NT2/D1 (cell line): Measurements from ENCODE around the gene SOX11.

Source experiments
- DNase-seq: peaks from one replicate; pipeline ENCODE4 v3.0.0-alpha.2; 2011; ENCODE audit warnings: low read depth, low spot score
- H3K27me3 ChIP-seq: 2 replicates; pipeline ENCODE4 v1.6.0; 2011; ENCODE audit warnings: mild to moderate bottlenecking; ENCODE audit not compliant: insufficient read length, insufficient read depth
- H3K36me3 ChIP-seq: 2 replicates; pipeline ENCODE4 v1.6.1; 2011; ENCODE audit warnings: mild to moderate bottlenecking, low read length, mixed read lengths; ENCODE audit not compliant: insufficient read depth, insufficient read length
- H3K4me1 ChIP-seq: 2 replicates; pipeline ENCODE4 v1.5.1; 2011; ENCODE audit not compliant: insufficient read depth, insufficient read length
- H3K4me3 ChIP-seq: 2 replicates; pipeline ENCODE4 v1.5.1; 2011; ENCODE audit warnings: low read depth; ENCODE audit not compliant: insufficient read length
- H3K9ac ChIP-seq: 2 replicates; pipeline ENCODE4 v1.6.0; 2011; ENCODE audit warnings: low read depth; ENCODE audit not compliant: insufficient read length
- H3K9me3 ChIP-seq: 2 replicates; pipeline ENCODE4 v1.5.1; 2011; ENCODE audit warnings: mild to moderate bottlenecking, low read length; ENCODE audit not compliant: insufficient read depth
- SUZ12 ChIP-seq: IDR thresholded peaks from 2 replicates; pipeline ENCODE4 v1.6.1; 2011; ENCODE audit not compliant: insufficient read length, insufficient read depth; ENCODE audit errors: extremely low read depth
- YY1 ChIP-seq: IDR thresholded peaks from 2 replicates; pipeline ENCODE4 v1.6.1; 2011; ENCODE audit not compliant: insufficient read length, insufficient read depth
- ZNF274 ChIP-seq: IDR thresholded peaks from 2 replicates; pipeline ENCODE4 v1.6.1; 2011; ENCODE audit warnings: mild to moderate bottlenecking, low read depth, low read length

The SOX11 gene

DNA sequence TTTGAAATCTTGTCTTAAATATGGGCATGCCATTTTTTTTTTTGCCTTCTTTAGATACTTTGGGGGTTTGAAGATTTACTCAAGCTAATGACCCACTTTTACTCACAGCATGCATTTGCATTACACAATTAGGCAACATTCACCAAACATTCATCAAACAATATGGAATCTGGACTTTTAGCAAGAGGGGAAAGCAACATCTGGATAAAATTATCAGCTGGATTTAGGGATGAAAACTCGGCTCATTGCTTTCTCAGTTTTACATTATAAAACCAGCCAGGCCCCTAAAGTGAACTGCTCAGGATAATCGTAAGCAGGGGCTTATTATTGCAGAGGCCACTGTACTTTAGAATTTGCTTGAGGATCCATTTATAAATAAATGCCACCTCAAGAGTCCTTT lies 44.7 kb downstream of the SOX11 start:
- Histone ChIP-seq H3K27me3 (no peaks in the 10 kb centered on the region), H3K9me3 (no peaks in the 10 kb centered on the region), H3K4me3 (no peak overlapping the region), H3K9ac (no peak overlapping the region), H3K36me3 (no peaks in the 10 kb centered on the region), H3K4me1 (no peaks in the 10 kb centered on the region)
- DNase-seq = no peak
- TF ChIP-seq ZNF274 (no peak), YY1 (no peak), SUZ12 (no peak)

DNA sequence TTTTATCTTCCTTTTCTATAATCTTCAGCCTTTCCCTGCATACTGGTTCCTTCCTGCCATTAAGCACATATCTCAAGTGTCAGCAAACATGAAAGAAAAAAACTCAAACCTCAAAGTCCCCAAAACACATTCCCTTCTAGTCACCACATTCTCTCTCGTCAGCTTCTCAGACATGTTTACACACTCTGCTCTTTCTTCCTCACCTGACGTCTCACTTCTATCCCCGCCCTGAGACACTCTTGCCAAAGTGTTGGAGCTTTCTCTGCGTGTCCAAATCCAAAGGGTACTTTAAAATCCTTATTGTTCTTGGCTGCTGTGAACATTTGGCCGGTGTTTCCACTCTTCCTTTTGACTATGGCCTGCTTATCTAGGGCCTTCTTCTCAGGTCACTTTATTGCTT lies 47.9 kb downstream of the SOX11 start:
- no peaks in the 10 kb centered on the region for H3K36me3 ChIP-seq
- TF ChIP-seq SUZ12 (no peak), ZNF274 (no peak), YY1 (no peak)
- DNase-seq = no peak
- H3K4me3 ChIP-seq = no peak overlapping the region
- H3K4me1 ChIP-seq = peaks cover 2% of the 10 kb centered on the region
- H3K9ac ChIP-seq = no peak overlapping the region
- H3K9me3 ChIP-seq = no peaks in the 10 kb centered on the region
- H3K27me3 ChIP-seq = no peaks in the 10 kb centered on the region

- no peaks in the 10 kb centered on the region for H3K36me3 ChIP-seq
- DNase-seq = no peak
- peaks cover 2% of the 10 kb centered on the region for H3K4me1 ChIP-seq
- H3K4me3 ChIP-seq = no peak overlapping the region
- H3K27me3 ChIP-seq = no peaks in the 10 kb centered on the region
- no peak overlapping the region for H3K9ac ChIP-seq
- no peak for TF ChIP-seq ZNF274
- TF ChIP-seq YY1 = no peak
- TF ChIP-seq SUZ12 = no peak
- H3K9me3 ChIP-seq = no peaks in the 10 kb centered on the region
Observed at GRCh38 chr2:5740817-5741216, 48.6 kb downstream of the SOX11 start.

DNA sequence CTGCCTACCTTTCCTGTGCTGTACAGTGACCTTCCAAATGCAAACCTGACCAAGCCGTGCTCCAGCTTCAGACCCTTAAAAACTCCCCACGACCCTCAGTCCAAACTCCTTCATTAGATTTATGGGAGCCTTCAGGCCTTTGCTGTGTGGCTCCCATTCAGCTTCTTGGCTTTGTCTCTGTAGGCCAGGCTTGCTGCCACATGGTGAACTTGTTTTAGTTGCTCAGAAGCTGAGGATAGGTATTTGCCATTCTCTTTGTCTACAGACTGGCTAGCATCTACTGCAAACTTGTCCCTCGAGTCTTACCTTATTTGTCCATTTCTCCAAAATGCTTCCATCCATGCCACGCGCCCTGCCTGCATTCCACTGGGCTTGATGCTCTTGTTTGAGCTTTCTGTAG lies 49.1 kb downstream of the SOX11 start:
- TF ChIP-seq YY1 = no peak
- no peak for TF ChIP-seq SUZ12
- no peak for TF ChIP-seq ZNF274
- Histone ChIP-seq H3K27me3 (no peaks in the 10 kb centered on the region), H3K36me3 (no peaks in the 10 kb centered on the region), H3K4me1 (peaks cover 2% of the 10 kb centered on the region), H3K9me3 (no peaks in the 10 kb centered on the region), H3K4me3 (no peak overlapping the region), H3K9ac (no peak overlapping the region)
- no peak for DNase-seq

GRCh38 chr2:5742126-5742525 lies 49.9 kb downstream of the SOX11 start:
- Histone ChIP-seq H3K4me1 (peaks cover 2% of the 10 kb centered on the region), H3K9me3 (no peaks in the 10 kb centered on the region), H3K27me3 (no peaks in the 10 kb centered on the region), H3K4me3 (no peak overlapping the region), H3K9ac (no peak overlapping the region), H3K36me3 (no peaks in the 10 kb centered on the region)
- DNase-seq = no peak
- TF ChIP-seq ZNF274 = no peak
- no peak for TF ChIP-seq YY1
- no peak for TF ChIP-seq SUZ12

GRCh38 chr2:5748391-5748790 lies 56.2 kb downstream of the SOX11 start:
- Histone ChIP-seq H3K27me3 (no peaks in the 10 kb centered on the region), H3K4me1 (peaks cover 2% of the 10 kb centered on the region), H3K4me3 (no peak overlapping the region), H3K9ac (no peak overlapping the region), H3K9me3 (0 out of 2 replicates have a peak, but pooled peaks cover 5% of the 10 kb centered on the region), H3K36me3 (no peaks in the 10 kb centered on the region)
- no peak for DNase-seq
- TF ChIP-seq YY1 = no peak
- no peak for TF ChIP-seq SUZ12
- TF ChIP-seq ZNF274 = no peak

DNA sequence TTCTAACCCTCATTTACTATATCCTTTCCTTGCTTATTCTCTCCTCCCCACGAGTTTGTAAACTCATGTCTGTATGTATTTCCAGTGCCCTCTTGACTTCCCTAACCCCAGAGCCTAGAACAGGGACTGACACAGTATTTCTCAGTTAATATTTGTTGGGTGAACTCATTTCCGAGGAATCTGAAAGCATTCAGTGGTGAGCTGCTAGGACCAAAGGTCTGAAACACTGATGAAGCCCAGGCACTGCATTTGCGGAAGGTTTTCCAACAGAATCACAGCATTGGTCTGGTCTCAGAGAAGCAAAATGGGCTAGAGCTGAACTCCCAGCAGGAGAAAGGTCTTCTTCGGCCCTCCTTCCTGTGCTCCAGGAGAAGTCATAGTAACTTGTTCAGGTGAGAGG lies 56.8 kb downstream of the SOX11 start:
- DNase-seq = no peak
- no peaks in the 10 kb centered on the region for H3K27me3 ChIP-seq
- no peak overlapping the region for H3K9ac ChIP-seq
- H3K4me3 ChIP-seq = no peak overlapping the region
- H3K9me3 ChIP-seq = 0 out of 2 replicates have a peak, but pooled peaks cover 5% of the 10 kb centered on the region
- H3K36me3 ChIP-seq = no peaks in the 10 kb centered on the region
- peaks cover under 1% of the 10 kb centered on the region for H3K4me1 ChIP-seq
- TF ChIP-seq YY1 = no peak
- no peak for TF ChIP-seq SUZ12
- no peak for TF ChIP-seq ZNF274

DNA sequence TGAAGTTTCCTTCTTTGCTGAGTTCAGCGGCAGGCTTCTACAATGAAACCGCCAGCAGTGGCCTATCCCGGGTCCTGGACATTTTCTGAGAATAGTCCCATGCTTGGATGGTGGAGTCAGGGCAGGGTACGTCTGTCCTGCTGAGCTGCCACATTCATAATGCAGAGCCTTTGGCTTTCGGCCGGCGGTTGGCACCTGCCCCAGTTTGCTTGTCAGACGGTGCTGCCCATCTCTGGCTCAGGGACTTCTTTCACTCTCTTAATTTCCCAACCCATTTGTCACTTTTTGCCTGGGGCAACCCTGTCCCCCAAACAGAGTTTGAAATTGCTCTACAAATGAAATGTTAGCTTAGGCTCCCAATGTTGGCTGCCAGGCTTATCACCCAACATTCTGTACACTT lies 57.2 kb downstream of the SOX11 start:
- Histone ChIP-seq H3K4me3 (no peak overlapping the region), H3K27me3 (no peaks in the 10 kb centered on the region), H3K9ac (no peak overlapping the region), H3K36me3 (no peaks in the 10 kb centered on the region), H3K4me1 (peaks cover 1% of the 10 kb centered on the region), H3K9me3 (0 out of 2 replicates have a peak, but pooled peaks cover 5% of the 10 kb centered on the region)
- TF ChIP-seq ZNF274 = no peak
- no peak for TF ChIP-seq SUZ12
- TF ChIP-seq YY1 = no peak
- no peak for DNase-seq
